Brain microvascular endothelial cell (primary cell): ENCODE measurements around the gene IGF2R.
"Not testable (repeated sequence)": the region's sequence is repeated elsewhere in the genome, so short reads cannot be mapped to it uniquely, and the experiment has no call there.

Experiments used
- DNase-seq: peaks from one replicate; pipeline ENCODE4 v3.0.0-alpha.2; 2020
- H3K27ac ChIP-seq: fragments of 250-450 bp; sonication (Bioruptor Pico); 2 replicates; pipeline ENCODE4 v1.5.1; 2020; ENCODE audit warnings: mild to moderate bottlenecking, moderate library complexity
- H3K27me3 ChIP-seq: fragments of 250-450 bp; sonication (Bioruptor Pico); replicated peaks from 2 replicates; pipeline ENCODE4 v1.5.1; 2020; ENCODE audit warnings: mild to moderate bottlenecking
- H3K36me3 ChIP-seq: fragments of 250-450 bp; sonication (Bioruptor Pico); replicated peaks from 2 replicates; pipeline ENCODE4 v1.5.1; 2020; ENCODE audit warnings: mild to moderate bottlenecking
- H3K4me3 ChIP-seq: 2 replicates; pipeline ENCODE4 v1.5.1; 2011; ENCODE audit warnings: low read depth, mild to moderate bottlenecking, control low read depth, low read length, moderate library complexity
- in situ Hi-C: cut with HindIII; loops from 2 replicates; pipeline ENCODE4 v1.10.0; 2017; ENCODE audit warnings: low sequenced_read_pairs, low pct_ligation_motif_present
- TF ChIP-seq, protein P1 (sequence below): IDR thresholded peaks from 2 replicates; pipeline ENCODE4 v1.5.1; 2011; ENCODE audit warnings: low read depth, mild to moderate bottlenecking, moderate library complexity, low read length, control low read depth, inconsistent platforms; ENCODE audit errors: missing control alignments

IGF2R gene

DNA sequence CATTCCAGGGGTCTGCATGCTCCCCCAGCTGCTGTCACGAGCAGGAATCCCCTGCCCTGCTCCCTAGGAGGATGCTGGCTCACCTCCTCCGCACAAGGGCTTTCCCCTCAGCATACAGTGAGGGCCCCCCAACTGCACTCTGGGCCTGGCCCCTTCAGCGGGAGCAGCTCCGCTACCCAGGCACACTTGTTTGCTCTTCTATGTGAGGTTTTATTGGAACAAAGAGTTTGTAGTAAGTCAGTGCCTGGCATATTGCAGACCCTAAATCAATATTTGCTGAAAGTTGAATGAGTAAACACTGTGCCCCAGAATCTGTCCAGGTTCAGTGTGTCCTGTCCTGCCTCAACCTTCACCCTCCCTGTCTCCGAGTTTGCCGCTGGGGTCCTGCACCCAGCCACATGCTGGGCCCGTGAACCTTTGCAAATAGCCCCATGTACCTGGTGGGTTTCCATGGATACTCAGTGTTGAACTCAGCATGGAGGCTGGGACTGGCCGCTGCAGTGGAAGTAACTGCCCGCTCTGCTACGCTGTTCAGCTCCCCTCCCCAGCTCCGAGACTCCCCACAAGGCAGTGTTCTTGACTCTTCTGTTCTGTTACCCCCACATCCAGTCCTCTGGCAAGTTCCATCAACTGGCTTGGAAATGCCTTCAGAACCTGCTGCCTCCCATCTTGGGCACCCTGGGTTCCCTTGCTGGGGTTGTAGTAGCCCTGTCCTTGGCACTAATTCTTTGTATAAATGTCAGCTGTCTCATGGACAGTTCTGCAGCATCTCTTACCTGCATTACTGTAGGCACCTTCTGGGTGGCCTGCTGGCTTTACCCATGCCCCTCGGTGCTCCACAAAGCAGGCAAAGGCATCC is 168.5 kb downstream of the IGF2R start:
- TF ChIP-seq, protein P1, sequence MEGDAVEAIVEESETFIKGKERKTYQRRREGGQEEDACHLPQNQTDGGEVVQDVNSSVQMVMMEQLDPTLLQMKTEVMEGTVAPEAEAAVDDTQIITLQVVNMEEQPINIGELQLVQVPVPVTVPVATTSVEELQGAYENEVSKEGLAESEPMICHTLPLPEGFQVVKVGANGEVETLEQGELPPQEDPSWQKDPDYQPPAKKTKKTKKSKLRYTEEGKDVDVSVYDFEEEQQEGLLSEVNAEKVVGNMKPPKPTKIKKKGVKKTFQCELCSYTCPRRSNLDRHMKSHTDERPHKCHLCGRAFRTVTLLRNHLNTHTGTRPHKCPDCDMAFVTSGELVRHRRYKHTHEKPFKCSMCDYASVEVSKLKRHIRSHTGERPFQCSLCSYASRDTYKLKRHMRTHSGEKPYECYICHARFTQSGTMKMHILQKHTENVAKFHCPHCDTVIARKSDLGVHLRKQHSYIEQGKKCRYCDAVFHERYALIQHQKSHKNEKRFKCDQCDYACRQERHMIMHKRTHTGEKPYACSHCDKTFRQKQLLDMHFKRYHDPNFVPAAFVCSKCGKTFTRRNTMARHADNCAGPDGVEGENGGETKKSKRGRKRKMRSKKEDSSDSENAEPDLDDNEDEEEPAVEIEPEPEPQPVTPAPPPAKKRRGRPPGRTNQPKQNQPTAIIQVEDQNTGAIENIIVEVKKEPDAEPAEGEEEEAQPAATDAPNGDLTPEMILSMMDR, result no peak
- Histone ChIP-seq H3K4me3 (no peak overlapping the region), H3K27ac (no peak overlapping the region), H3K27me3 (no peaks in the 10 kb centered on the region), H3K36me3 (no peaks in the 10 kb centered on the region)
- in situ Hi-C loops, result no loop called here
- no peak for DNase-seq

DNA sequence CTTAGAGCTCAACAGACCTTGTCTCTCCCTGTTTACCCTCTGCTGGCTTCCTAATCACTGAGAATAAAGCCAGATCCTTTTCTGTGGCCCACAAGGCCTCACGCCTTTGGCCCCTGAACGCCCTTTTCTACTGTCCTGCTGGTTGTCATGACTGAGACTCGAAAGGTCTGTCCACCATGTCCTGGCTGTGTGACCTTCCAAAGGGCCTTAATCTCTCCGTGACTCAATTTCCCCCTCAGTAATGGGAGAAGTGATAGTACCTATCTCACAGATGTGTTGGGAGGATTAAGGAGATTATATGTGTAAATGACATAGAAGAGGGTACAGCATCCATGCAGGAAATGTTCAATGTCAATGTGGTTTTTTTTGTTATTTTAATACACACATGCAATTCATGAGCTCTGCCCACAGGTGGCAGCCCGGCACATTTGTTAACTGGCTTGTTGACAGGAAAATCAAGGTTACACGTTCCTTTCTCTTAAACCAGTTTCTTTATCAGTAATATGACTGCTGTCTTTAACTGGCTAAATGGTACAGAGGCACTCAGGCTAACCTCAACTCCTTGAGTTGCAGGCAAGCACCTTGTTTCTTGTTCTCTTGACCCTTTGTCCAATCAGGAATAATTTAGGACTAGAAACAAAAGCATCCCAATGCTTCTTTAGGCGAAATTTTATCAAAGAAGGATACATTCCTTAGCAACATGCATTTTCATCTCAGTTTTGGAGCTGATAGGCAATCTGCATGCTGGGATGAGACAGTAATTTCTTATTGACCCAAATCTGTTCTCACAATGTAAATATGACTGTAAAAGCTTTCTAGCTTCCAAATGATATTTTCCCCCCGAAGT is 169.3 kb downstream of the IGF2R start:
- Histone ChIP-seq H3K27ac (peak overlapping the region; percentile 29), H3K36me3 (no peaks in the 10 kb centered on the region), H3K4me3 (no peak overlapping the region), H3K27me3 (no peaks in the 10 kb centered on the region)
- TF ChIP-seq, protein P1, result peak; percentile 84
- DNase-seq, result peak; percentile 63
- in situ Hi-C loops, result no loop called here

DNA sequence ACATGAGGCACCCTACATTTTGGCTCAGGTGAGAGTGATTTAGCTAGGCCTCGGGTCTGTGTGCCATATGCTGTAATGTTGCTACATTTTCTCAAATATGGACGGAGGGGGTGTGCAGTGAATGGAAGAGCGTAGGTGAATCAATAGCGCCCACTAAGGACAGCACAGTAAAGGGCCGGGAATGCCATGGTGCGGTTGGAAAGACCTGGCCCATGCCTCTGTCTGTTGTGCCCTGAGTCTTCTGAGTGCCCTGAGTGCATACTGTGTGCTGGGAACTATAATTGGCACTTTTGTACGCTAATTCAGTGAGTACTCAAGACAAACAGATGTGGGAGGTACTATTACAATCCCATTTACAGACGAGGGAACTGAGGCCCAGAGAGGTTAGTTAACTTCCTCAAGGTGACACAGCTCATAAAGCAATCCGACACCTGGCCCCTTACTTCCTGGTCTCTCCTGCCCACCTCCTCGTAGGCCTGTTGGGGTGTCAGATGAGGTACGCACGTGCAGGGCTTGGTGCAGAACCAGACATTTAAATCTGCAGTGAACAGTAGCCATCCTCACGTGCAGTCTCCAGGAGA is 170.0 kb downstream of the IGF2R start:
- Histone ChIP-seq H3K27ac (peak overlapping the region; percentile 29), H3K27me3 (no peaks in the 10 kb centered on the region), H3K36me3 (no peaks in the 10 kb centered on the region), H3K4me3 (no peak overlapping the region)
- TF ChIP-seq, protein P1, result peak; percentile 5
- DNase-seq, result no peak
- in situ Hi-C loops, result no loop called here

DNA sequence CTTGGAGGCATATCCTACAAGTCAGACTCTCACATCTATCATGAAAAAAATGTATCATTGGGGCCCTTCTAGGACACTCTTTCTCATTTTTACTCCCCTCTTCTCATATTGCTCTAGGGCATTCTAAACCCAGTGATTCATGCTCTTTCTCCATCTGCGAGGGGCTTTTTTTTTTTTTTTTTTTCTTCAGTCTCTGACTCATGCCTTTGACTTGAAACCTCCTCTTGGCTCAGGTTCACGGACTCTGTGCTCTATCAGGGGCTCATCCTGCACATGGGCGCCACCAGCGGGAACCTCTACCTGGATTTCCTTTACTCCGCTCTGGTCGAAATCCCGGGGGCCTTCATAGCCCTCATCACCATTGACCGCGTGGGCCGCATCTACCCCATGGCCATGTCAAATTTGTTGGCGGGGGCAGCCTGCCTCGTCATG is 170.6 kb downstream of the IGF2R start:
- TF ChIP-seq, protein P1, result no peak
- Histone ChIP-seq H3K36me3 (no peaks in the 10 kb centered on the region), H3K4me3 (no peak overlapping the region), H3K27ac (no peak overlapping the region), H3K27me3 (no peaks in the 10 kb centered on the region)
- DNase-seq, result peak; percentile 59
- in situ Hi-C loops, result no loop called here

DNA sequence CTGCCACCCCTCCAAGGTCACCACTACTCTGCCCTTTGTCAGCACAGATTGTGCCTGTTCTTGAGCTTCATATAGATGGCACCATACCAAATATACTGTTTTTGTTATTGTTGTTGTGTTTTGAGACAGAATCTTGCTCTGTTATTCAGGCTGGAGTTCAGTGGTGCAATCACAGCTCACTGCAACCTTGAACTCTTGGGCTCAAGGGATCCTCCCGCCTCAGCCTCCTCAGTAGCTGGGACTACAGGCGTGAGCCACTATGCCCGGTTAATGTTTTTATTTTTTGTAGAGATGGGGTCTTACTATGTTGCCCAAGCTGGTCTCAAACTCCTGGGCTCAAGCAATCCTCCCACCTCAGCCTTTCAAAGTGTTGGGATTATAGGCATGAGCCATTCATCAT is 171.6 kb downstream of the IGF2R start:
- H3K27me3 ChIP-seq, H3K4me3 ChIP-seq, DNase-seq, H3K27ac ChIP-seq, H3K36me3 ChIP-seq, in situ Hi-C loops: not testable (repeated sequence)
